ENCODE measurements around the gene S100A12.

DNA sequence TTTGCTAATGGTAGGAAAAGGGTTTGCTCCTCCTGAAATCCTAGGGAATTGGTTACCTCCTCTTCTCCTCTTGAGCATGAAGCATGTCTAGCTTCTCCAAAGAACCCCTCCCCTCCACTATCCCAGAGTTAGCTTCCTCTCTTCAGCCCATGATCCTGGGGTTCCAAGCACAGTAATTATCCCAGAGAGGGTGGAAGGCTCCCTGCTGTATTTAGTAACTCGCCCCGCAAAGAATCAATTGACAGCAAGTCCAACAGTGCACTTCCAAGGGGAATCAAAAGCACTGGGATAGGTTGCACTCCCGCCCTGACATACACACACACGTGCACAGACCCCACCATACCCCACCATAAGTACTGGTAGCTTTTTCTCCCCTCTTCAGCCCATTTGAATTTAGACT, 12.4 kb upstream of the S100A12 start:
- TF ChIP-seq EZH2phosphoT487 (IDR thresholded peaks at IDR 0.05; ENCODE audit: borderline replicate concordance, low read depth) = no peak
- no peak for TF ChIP-seq FOXJ3 (CRISPR knock-in tag; IDR thresholded peaks at IDR 0.05)
- TF ChIP-seq, protein P1, sequence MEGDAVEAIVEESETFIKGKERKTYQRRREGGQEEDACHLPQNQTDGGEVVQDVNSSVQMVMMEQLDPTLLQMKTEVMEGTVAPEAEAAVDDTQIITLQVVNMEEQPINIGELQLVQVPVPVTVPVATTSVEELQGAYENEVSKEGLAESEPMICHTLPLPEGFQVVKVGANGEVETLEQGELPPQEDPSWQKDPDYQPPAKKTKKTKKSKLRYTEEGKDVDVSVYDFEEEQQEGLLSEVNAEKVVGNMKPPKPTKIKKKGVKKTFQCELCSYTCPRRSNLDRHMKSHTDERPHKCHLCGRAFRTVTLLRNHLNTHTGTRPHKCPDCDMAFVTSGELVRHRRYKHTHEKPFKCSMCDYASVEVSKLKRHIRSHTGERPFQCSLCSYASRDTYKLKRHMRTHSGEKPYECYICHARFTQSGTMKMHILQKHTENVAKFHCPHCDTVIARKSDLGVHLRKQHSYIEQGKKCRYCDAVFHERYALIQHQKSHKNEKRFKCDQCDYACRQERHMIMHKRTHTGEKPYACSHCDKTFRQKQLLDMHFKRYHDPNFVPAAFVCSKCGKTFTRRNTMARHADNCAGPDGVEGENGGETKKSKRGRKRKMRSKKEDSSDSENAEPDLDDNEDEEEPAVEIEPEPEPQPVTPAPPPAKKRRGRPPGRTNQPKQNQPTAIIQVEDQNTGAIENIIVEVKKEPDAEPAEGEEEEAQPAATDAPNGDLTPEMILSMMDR (IDR thresholded peaks at IDR 0.05) = no peak
- TF ChIP-seq, protein P2, sequence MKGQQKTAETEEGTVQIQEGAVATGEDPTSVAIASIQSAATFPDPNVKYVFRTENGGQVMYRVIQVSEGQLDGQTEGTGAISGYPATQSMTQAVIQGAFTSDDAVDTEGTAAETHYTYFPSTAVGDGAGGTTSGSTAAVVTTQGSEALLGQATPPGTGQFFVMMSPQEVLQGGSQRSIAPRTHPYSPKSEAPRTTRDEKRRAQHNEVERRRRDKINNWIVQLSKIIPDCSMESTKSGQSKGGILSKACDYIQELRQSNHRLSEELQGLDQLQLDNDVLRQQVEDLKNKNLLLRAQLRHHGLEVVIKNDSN (IDR thresholded peaks at IDR 0.05; ENCODE audit: borderline replicate concordance, low read depth) = no peak
- no peak for TF ChIP-seq SMC3 (IDR thresholded peaks at IDR 0.05; ENCODE audit: low read depth, low read length)
- no peak for TF ChIP-seq MXI1 (IDR thresholded peaks at IDR 0.05; ENCODE audit: low read depth, low read length)
- no peak for TF ChIP-seq CHD2 (IDR thresholded peaks at IDR 0.05; ENCODE audit: low read length, partially characterized antibody)
- TF ChIP-seq RAD21 (IDR thresholded peaks at IDR 0.05; ENCODE audit: low read length) = no peak
- no peak for TF ChIP-seq JUND (IDR thresholded peaks at IDR 0.05)
- no peak for TF ChIP-seq YY1 (IDR thresholded peaks at IDR 0.05; ENCODE audit: low read depth)
- TF ChIP-seq TEAD4 (IDR thresholded peaks at IDR 0.05; ENCODE audit: borderline replicate concordance, insufficient read depth) = no peak
- TF ChIP-seq GABPA (IDR thresholded peaks at IDR 0.05; ENCODE audit: low read depth) = no peak
- no peak for TF ChIP-seq EP300 (IDR thresholded peaks at IDR 0.05; ENCODE audit: borderline replicate concordance in 1 of 2, low read depth in 1 of 2, low read length in 1 of 2)
- TF ChIP-seq ELF1 (IDR thresholded peaks at IDR 0.05) = no peak

Data from SK-N-SH (cell line).